ENCODE data around the gene AJUBA.
A peak's percentile ranks its signal among the peaks of the same experiment; 100 is the strongest.

Gene AJUBA

GRCh38 chr14:22978487-22978837, 3.9 kb downstream of the AJUBA start:
- Histone ChIP-seq H3K36me3 (ENCODE audit: insufficient read depth, low read length) (peaks cover 54% of the 10 kb centered on the region), H3K4me1 (ENCODE audit: insufficient read depth, low read length) (peaks cover 41% of the 10 kb centered on the region), H3K9me3 (ENCODE audit: insufficient read depth, low read depth, low read length) (no peaks in the 10 kb centered on the region), H3K27ac (ENCODE audit: low read depth, low read length) (peak overlapping the region; percentile 95), H3K9ac (ENCODE audit: low read depth, low read length) (peak overlapping the region; percentile 63; the same call in 1 of the 2 replicates), H3K4me3 (ENCODE audit: low read length) (peak overlapping the region; percentile 83), H3K27me3 (ENCODE audit: insufficient read depth, low read length) (peaks cover 12% of the 10 kb centered on the region; the same call in 1 of the 2 replicates)
- 79% methylated on average over 3 of the region's 3 CpGs for WGBS

GRCh38 chr14:22977684-22978486, 4.5 kb downstream of the AJUBA start:
- Histone ChIP-seq H3K9ac (ENCODE audit: low read depth, low read length) (peak overlapping the region; percentile 63), H3K36me3 (ENCODE audit: insufficient read depth, low read length) (peaks cover 60% of the 10 kb centered on the region), H3K9me3 (ENCODE audit: insufficient read depth, low read depth, low read length) (no peaks in the 10 kb centered on the region), H3K27ac (ENCODE audit: low read depth, low read length) (peak overlapping the region; percentile 95), H3K4me3 (ENCODE audit: low read length) (peak overlapping the region; percentile 83), H3K4me1 (ENCODE audit: insufficient read depth, low read length) (peaks cover 41% of the 10 kb centered on the region), H3K27me3 (ENCODE audit: insufficient read depth, low read length) (peaks cover 12% of the 10 kb centered on the region; the same call in 1 of the 2 replicates)
- WGBS: 18% methylated on average over 8 of the region's 8 CpGs

DNA sequence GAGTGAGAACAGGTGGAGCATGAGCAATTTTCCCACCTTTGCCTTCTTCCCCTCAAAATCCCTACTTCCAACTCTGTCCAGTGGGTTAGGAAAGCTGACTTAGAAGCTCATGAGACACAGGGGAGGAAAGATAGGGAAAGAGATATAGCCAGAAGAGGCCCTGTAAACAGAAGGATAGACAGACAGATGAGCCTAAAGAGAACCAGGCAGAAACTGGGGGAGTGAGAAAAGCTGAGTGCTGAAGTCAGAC, 5.0 kb downstream of the AJUBA start:
- H3K9ac ChIP-seq (ENCODE audit: low read depth, low read length): peak overlapping the region; percentile 53
- peaks cover 65% of the 10 kb centered on the region for H3K36me3 ChIP-seq (ENCODE audit: insufficient read depth, low read length)
- peaks cover 41% of the 10 kb centered on the region for H3K4me1 ChIP-seq (ENCODE audit: insufficient read depth, low read length)
- H3K27me3 ChIP-seq (ENCODE audit: insufficient read depth, low read length): peaks cover 12% of the 10 kb centered on the region; the same call in 1 of the 2 replicates
- H3K4me3 ChIP-seq (ENCODE audit: low read length): peak overlapping the region; percentile 22; the same call in 1 of the 2 replicates
- H3K27ac ChIP-seq (ENCODE audit: low read depth, low read length): peak overlapping the region; percentile 78
- no peaks in the 10 kb centered on the region for H3K9me3 ChIP-seq (ENCODE audit: insufficient read depth, low read depth, low read length)

DNA sequence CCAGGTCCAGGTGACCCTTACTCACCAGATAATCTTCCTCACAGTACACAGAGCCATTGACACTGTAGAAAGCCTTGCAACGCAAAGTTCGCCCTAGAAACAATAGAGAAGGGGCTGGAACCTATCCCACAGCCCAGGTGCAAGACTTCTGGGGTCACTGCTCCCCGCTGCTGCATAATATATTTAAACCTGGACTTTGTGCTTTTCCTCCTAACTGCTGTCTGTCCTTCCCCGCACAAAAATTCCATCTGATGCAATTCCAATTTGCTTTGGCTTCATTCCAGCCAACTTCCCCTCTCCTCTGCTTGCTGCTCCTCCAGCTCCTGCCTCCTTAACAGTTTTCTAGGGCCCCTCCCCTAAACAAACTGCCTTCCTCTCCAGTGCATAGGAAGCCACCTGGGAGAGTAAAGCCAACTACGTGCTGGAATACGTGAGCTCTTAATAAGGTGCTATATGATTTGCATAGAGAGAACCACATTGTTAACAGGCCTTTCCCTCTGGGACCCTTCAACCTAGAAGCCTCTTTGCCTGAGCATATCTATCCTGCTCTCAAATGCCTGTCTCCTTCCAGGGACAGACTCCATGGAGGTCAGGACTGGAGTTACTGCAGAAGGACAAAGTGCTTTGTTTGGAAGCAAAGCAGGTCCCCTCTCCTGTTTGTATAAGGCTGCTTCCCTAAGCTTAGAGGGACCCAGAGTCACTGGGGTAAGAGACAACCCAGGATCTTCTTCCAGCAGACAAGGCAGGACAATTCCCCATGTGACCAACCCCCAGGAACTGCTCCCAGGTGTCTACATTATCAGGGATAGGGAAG, 5.5 kb downstream of the AJUBA start:
- WGBS: 71% methylated on average over 6 of the region's 6 CpGs
- H3K36me3 ChIP-seq (ENCODE audit: insufficient read depth, low read length): peaks cover 70% of the 10 kb centered on the region
- no peaks in the 10 kb centered on the region for H3K9me3 ChIP-seq (ENCODE audit: insufficient read depth, low read depth, low read length)
- peak overlapping the region; percentile 53 for H3K9ac ChIP-seq (ENCODE audit: low read depth, low read length)
- peaks cover 9% of the 10 kb centered on the region; the same call in 1 of the 2 replicates for H3K27me3 ChIP-seq (ENCODE audit: insufficient read depth, low read length)
- H3K4me1 ChIP-seq (ENCODE audit: insufficient read depth, low read length): peaks cover 41% of the 10 kb centered on the region
- H3K27ac ChIP-seq (ENCODE audit: low read depth, low read length): peak overlapping the region; percentile 78
- peak overlapping the region; percentile 22; the same call in 1 of the 2 replicates for H3K4me3 ChIP-seq (ENCODE audit: low read length)

- Histone ChIP-seq H3K27ac (ENCODE audit: low read depth, low read length) (no peak overlapping the region), H3K9me3 (ENCODE audit: insufficient read depth, low read depth, low read length) (no peaks in the 10 kb centered on the region), H3K36me3 (ENCODE audit: insufficient read depth, low read length) (peaks cover 79% of the 10 kb centered on the region), H3K4me1 (ENCODE audit: insufficient read depth, low read length) (peaks cover 35% of the 10 kb centered on the region), H3K9ac (ENCODE audit: low read depth, low read length) (no peak overlapping the region), H3K27me3 (ENCODE audit: insufficient read depth, low read length) (no peaks in the 10 kb centered on the region), H3K4me3 (ENCODE audit: low read length) (no peak overlapping the region)
- 91% methylated on average over 9 of the region's 9 CpGs for WGBS
Measured at GRCh38 chr14:22974530-22975313, 7.6 kb downstream of the AJUBA start.

- H3K9ac ChIP-seq (ENCODE audit: low read depth, low read length): no peak overlapping the region
- peaks cover 74% of the 10 kb centered on the region for H3K36me3 ChIP-seq (ENCODE audit: insufficient read depth, low read length)
- H3K27ac ChIP-seq (ENCODE audit: low read depth, low read length): no peak overlapping the region
- no peaks in the 10 kb centered on the region for H3K9me3 ChIP-seq (ENCODE audit: insufficient read depth, low read depth, low read length)
- peaks cover 22% of the 10 kb centered on the region for H3K4me1 ChIP-seq (ENCODE audit: insufficient read depth, low read length)
- no peak overlapping the region for H3K4me3 ChIP-seq (ENCODE audit: low read length)
- no peaks in the 10 kb centered on the region for H3K27me3 ChIP-seq (ENCODE audit: insufficient read depth, low read length)
- WGBS: 84% methylated on average over 6 of the region's 6 CpGs
Measured at GRCh38 chr14:22973217-22974032, 8.9 kb downstream of the AJUBA start.

DNA sequence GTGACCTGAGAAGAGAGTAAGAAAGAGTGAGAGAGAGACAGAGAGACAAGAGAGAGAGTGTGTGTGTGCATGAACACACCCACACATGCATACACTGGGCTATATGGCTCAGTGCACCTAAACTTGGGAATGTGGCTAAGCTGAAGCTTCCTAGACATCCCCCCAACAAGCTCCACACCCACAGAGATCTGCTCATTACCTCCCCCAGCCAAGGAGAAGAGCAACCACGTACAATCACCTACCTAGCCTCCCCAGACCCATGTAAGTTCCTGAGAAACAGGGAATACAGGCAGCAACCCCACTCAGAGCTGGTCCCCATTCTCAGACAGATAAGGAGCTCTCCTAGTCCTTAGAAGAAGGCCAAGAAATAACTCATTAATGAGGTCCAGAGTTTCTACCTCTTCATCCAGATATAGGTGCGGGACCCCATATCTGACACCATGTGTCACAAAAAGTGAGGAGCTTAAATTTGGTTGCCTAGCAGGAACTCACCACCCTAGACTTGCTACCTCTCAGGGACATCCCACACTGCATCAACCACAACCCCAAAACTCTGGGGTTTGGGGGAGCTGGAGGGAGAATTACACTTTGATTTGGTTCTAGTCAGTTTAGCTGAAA, 9.9 kb downstream of the AJUBA start:
- 95% methylated on average over 2 of the region's 2 CpGs for WGBS
- Histone ChIP-seq H3K27me3 (ENCODE audit: insufficient read depth, low read length) (no peaks in the 10 kb centered on the region), H3K4me1 (ENCODE audit: insufficient read depth, low read length) (peaks cover 14% of the 10 kb centered on the region), H3K9ac (ENCODE audit: low read depth, low read length) (no peak overlapping the region), H3K4me3 (ENCODE audit: low read length) (no peak overlapping the region), H3K27ac (ENCODE audit: low read depth, low read length) (no peak overlapping the region), H3K9me3 (ENCODE audit: insufficient read depth, low read depth, low read length) (no peaks in the 10 kb centered on the region), H3K36me3 (ENCODE audit: insufficient read depth, low read length) (peaks cover 69% of the 10 kb centered on the region)

GRCh38 chr14:22971152-22971551, 11.2 kb downstream of the AJUBA start:
- Histone ChIP-seq H3K27me3 (ENCODE audit: insufficient read depth, low read length) (no peaks in the 10 kb centered on the region), H3K36me3 (ENCODE audit: insufficient read depth, low read length) (peaks cover 57% of the 10 kb centered on the region), H3K4me3 (ENCODE audit: low read length) (no peak overlapping the region), H3K9ac (ENCODE audit: low read depth, low read length) (no peak overlapping the region), H3K27ac (ENCODE audit: low read depth, low read length) (no peak overlapping the region), H3K9me3 (ENCODE audit: insufficient read depth, low read depth, low read length) (no peaks in the 10 kb centered on the region), H3K4me1 (ENCODE audit: insufficient read depth, low read length) (peaks cover 1% of the 10 kb centered on the region; the same call in 1 of the 2 replicates)
- WGBS: 97% methylated on average over 1 of the region's 1 CpG

DNA sequence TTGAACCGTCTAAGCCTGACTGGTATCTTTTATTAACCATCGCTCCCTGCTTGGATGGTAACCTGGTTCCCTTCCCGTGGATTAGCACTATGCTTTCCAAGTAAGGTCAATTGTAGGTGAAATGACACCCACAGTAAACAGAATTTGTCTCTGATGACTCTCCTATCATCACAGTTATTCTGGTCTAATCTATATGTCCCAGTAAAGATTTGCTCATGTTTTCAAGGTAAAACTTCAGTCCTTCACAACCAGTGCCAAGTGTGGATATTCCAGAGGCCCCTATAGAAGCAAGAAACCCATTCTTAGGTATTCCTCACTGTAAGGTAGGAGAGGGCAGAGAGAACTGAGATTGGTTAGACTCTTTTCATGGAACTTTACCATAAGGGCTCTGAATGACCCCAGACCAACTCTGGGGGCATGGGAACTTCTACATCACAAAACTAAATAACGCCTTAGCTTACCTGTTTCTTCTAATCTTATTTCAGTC, 15.5 kb downstream of the AJUBA start:
- Histone ChIP-seq H3K4me3 (ENCODE audit: low read length) (no peak overlapping the region), H3K9me3 (ENCODE audit: insufficient read depth, low read depth, low read length) (no peaks in the 10 kb centered on the region), H3K4me1 (ENCODE audit: insufficient read depth, low read length) (no peaks in the 10 kb centered on the region), H3K27ac (ENCODE audit: low read depth, low read length) (no peak overlapping the region; the same call in 1 of the 2 replicates), H3K27me3 (ENCODE audit: insufficient read depth, low read length) (no peaks in the 10 kb centered on the region), H3K9ac (ENCODE audit: low read depth, low read length) (no peak overlapping the region), H3K36me3 (ENCODE audit: insufficient read depth, low read length) (peaks cover 16% of the 10 kb centered on the region)
- WGBS: 80% methylated on average over 4 of the region's 4 CpGs
